HG03280 (cell line): ENCODE measurements around the gene STAT4.

Experiments used
- ATAC-seq: cut with Tn5 transposase; IDR thresholded peaks from one replicate; pipeline ENCODE4 v1.9.1; 2021; ENCODE audit warnings: mild to moderate bottlenecking, moderate library complexity; ENCODE audit not compliant: unreplicated experiment

STAT4 gene

DNA sequence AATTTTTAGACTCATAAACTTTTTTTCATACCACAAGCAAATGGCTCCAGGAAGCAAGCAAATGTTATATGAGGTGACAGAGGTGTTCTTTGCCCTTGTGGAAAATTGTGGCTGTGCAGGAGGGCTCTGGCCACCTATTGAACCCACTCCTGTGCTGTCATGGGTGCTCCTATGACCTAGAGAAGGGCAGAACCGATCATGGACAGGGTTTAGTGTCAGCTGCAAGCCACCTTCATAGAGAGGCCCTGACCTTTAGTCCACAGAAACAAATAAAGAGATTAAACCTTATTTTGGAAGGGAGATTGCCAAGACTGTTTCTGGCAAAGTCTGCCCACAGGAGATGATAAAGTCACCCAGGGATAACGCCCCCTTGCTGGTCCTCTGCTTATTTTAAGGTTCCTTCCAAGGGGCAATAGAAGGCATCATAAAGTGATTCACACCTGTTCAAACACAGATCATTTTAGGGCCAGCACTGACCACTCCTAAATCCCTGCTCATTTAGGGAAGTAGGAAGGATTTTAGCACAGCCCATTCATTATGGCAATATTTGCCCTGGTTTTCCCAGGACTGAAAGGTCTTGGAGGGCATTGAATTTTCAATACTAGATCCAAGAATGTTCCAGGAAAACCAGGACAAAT is 26.1 kb upstream of the STAT4 start:
- ATAC-seq: no peak

GRCh38 chr2:191176305-191176704 is 25.5 kb upstream of the STAT4 start:
- peak; percentile 53 for ATAC-seq

DNA sequence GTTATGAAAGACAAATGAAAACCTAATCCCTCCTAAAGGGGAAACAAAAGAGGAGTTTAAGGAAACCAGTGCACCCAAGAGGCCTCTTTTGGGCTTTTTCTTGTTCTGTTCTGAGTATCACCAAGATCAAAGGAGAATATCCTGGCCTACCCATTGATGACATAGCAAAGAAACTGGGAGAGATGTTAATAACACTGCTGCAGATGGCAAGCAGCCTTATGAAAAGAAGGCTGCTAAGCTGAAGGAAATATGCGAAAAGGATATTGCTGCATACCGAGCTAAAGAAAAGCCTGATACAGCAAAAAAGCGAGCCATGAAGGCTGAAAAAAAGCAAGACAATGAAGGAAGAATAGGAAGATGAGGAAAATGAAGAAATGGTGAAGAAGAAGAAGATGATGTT is 23.6 kb upstream of the STAT4 start:
- ATAC-seq: no peak

GRCh38 chr2:191173206-191173605 is 22.4 kb upstream of the STAT4 start:
- no peak for ATAC-seq

DNA sequence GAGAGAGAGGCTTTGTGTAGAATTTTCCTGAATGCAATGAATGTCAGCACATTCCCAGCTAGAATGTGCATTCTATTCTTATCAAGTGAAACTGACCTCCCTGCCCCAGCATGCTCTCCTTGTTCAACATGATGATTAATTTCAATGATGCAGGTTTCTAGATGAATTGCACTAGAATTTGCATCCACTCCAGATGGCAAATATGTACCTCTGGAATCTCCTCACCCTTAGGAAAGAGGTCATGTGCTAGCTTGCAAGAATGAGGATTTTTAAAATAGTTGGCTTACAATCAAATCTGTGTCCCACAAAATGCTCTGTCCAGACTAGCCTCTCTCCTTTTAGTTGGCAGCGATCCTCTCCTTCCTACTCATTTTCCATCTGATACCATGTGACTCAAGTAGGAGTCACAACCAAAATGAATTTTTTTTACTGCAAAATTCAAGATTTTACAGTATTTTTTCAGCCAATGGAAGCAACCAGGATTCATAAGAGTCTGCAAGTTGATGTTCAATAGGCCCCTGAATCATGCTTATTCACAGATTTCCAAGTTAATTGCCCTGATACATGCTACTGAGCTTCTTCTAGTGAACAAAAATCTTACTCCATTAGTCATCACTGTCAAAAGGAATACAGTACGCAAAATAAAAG is 21.0 kb upstream of the STAT4 start:
- no peak for ATAC-seq

DNA sequence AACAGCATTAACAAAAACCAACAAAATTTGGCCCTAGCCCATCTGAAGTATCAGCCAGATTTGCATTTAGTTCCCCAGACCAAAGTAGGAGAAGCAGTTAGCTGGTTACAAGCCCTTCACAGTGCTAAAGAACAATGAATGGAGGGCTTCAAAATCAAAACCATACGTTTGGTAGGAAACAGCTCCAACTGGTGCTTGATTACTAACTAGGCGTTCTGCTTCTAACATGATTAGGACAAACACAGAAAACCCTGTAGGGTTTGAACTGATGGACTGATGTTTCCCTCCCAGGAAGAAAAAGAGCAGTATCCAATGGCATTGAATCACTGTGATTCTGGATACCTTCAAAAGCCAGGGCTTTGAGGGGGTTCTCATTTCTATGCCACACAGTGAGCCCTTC is 20.5 kb upstream of the STAT4 start:
- ATAC-seq: no peak

- no peak for ATAC-seq
Observed at GRCh38 chr2:191170773-191171172, 20.0 kb upstream of the STAT4 start.

DNA sequence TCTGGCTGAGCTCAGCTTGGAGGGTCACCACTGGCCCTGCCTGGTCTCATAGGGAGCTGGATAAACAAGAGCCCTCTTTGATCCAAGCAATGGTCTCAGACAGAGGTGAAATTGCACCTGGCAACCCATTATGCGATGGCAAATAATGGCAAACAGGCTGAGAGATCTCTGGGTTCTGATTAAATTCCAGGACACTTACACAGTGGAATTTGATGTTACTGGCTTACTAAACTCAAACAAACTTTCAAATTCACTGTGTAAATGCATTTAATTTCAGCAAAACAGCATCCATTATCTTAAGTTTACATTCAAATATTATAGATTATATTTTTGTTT is 19.5 kb upstream of the STAT4 start:
- ATAC-seq: no peak

DNA sequence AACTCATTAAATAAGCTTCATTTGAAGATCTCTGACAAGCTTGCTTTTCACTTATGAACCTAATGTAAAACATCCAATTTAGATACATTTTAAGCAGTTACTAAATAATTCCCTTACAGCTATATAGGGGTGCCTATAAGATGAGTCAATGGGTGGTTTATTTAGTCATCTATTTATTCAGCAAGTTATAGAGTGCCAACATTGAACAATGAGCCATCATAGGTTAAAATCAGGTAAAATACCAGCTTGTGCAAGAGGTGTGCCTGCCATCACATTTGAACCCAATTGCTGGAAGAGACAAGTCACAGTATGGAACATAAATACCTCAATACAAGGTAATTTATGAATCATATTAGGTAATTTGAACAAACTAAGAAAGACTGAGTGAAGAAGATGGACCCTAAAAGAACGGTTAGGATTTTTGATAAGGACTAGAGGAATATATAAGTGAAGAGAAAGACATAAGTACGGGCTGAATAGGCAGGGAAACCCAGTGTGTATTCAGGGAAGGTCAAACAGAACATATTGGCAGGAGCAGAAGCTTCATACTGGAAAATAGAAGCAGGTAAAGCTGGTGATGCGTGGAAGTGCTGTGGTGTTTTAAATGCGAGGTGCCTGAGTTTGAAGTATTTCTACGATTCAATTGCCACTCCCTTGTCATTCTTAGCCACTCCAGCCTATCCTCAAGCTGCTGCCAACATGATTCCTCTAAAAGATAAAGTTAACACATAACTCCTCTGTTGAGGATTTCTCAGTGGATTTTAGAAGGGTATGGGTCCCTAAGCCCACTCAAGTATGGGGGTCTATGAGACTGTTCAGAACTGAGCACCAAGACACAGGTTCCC is 18.9 kb upstream of the STAT4 start:
- no peak for ATAC-seq

DNA sequence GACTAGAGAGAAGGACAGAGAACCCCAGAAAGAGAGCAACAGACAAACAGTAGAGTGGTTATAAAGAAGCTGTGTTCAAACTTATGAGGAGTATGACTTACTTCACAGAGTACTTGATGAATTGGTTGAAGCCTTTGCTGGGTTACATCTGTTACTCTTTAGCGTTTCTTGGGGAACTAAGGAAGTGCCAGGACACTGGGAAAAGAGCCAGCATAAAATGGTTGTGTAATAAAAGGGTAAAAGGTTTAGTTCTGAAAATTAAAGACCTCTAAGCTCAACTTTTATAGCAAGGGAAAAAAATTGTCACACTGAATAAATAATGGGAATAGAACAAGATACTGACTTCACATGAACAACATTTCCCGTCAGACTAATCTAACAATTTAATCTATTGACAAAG is 17.0 kb upstream of the STAT4 start:
- no peak for ATAC-seq

GRCh38 chr2:191166756-191167445 is 16.1 kb upstream of the STAT4 start:
- ATAC-seq: no peak

DNA sequence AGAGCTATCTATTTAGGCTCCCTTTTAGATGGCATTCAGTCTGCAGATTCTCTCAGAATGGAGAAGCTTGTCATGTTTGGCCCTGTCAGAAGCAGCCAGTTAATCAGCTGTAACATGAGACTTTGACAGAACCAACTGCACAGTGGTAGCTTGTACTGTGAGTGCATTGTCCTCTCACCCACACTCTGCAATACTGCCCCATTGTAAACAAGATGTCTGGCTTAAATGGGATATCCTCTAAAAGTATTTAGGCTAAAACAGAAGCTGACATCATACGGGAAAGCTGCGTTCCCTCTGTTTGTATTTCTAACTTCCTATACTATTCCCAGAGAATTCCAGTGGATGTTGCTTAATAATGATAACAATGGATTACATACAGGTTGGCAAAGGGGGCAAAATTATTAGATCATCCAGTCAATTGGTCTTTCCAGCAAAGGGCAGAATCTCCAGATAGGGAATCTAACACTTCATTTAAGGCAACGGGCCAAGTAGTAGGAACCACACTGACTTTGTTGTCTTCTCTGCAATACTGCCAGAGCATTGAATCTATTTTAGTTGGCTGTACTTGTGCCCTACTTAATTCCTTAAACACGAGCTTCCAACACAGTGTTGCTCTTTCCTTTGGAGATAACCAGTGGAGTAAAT is 15.4 kb upstream of the STAT4 start:
- no peak for ATAC-seq

- ATAC-seq: peak; percentile 63
Observed at GRCh38 chr2:191165176-191165643, 14.4 kb upstream of the STAT4 start.

GRCh38 chr2:191158747-191159146 is 8.0 kb upstream of the STAT4 start:
- ATAC-seq: no peak

- no peak for ATAC-seq
Observed at GRCh38 chr2:191158193-191158592, 7.4 kb upstream of the STAT4 start.

- ATAC-seq: peak; percentile 47
Observed at GRCh38 chr2:191155608-191156071, 4.8 kb upstream of the STAT4 start.

DNA sequence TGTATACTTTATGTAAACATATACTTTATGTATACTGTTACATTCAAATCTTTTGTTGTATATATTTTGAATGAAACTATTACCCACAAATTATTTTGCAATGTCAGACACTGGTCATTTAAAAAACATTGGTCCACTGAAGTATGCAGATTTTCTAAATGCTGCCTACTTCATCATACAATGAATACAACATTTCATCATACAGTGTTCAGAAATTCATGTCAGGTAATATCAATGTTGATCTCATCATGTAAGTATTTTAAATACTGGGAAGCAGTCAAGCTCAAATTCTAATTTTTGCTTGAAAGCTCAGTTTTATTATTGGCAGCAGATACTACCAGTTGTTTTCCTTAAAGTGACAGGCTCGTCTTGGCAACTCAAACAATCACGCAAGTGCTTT is 2.9 kb upstream of the STAT4 start:
- ATAC-seq: no peak

GRCh38 chr2:191152482-191153240 is 1.9 kb upstream of the STAT4 start:
- no peak for ATAC-seq

DNA sequence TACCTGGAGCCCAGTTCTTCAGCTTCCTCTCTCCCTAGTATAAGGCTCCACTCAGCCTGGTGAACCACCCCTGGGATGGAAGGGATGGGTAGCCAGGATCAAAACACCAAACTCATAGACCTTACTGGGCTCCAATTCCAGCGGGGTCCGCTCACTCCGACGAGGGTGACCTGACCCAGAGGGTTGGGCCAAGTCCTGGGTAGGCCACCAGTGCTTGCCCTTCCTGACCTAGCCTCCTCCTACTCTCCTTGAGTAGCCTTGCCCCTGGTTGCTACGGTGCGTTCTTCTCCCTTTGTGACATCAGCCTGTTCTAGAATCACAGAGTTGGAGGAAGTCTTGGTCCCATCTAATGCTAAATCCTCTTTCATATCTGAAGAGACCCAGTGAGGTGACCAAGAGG is 537 bp upstream of the STAT4 start:
- ATAC-seq: no peak

- ATAC-seq: peak; percentile 21
Observed at GRCh38 chr2:191150230-191150599, 579 bp downstream of the STAT4 start.
